HG03039 (cell line): ENCODE data around the gene EMX2.

Source experiments
- ATAC-seq: cut with Tn5 transposase; IDR thresholded peaks from one replicate; pipeline ENCODE4 v1.9.1; 2021; ENCODE audit warnings: mild to moderate bottlenecking, moderate library complexity; ENCODE audit not compliant: unreplicated experiment

EMX2 gene

GRCh38 chr10:117531371-117532002, 11.1 kb upstream of the EMX2 start:
- no peak for ATAC-seq

- ATAC-seq = no peak
These were observed 10.6 kb upstream of the EMX2 start for GRCh38 chr10:117532003-117532385.

- no peak for ATAC-seq
These were observed 10.0 kb upstream of the EMX2 start for GRCh38 chr10:117532451-117533107.

GRCh38 chr10:117533507-117534281, 8.9 kb upstream of the EMX2 start:
- ATAC-seq = no peak

GRCh38 chr10:117534321-117535297, 7.9 kb upstream of the EMX2 start:
- ATAC-seq = no peak

GRCh38 chr10:117535298-117536071, 7.1 kb upstream of the EMX2 start:
- no peak for ATAC-seq

- ATAC-seq = no peak
These were observed 6.3 kb upstream of the EMX2 start for GRCh38 chr10:117536072-117536865.

- no peak for ATAC-seq
These were observed 5.6 kb upstream of the EMX2 start for GRCh38 chr10:117536866-117537435.

- ATAC-seq = no peak
These were observed 5.1 kb upstream of the EMX2 start for GRCh38 chr10:117537436-117537903.

- ATAC-seq = no peak
These were observed 4.5 kb upstream of the EMX2 start for GRCh38 chr10:117537904-117538524.

- ATAC-seq = no peak
These were observed 3.2 kb upstream of the EMX2 start for GRCh38 chr10:117539361-117539773.

GRCh38 chr10:117539903-117540639, 2.5 kb upstream of the EMX2 start:
- no peak for ATAC-seq

GRCh38 chr10:117540640-117541404, 1.7 kb upstream of the EMX2 start:
- ATAC-seq = no peak

- ATAC-seq = no peak
These were observed 1.1 kb upstream of the EMX2 start for GRCh38 chr10:117541405-117541908.

GRCh38 chr10:117541909-117542705, 439 bp upstream of the EMX2 start:
- no peak for ATAC-seq
